Tibial nerve (tissue), 4 donors: ENCODE measurements around the gene TNIK. TPM values are rescaled to one million over a fixed set of nuclear protein-coding genes. Genes with fewer than 3 reads are reported as not detected.

Experiments used
- DNase-seq, 2 donors: peaks; one replicate each; pipeline ENCODE4 v3.0.0-alpha.2; 2019; ENCODE audit warnings: low spot score in 2 of 2
- H3K27ac ChIP-seq, 4 donors: fragments of 200-600 bp; sonication (generic) in 3 of 4; one replicate each; pipeline ENCODE4 v1.5.1; 2017 to 2019; ENCODE audit warnings: mild to moderate bottlenecking in 1 of 4
- H3K27me3 ChIP-seq, 2 donors: fragments of 200-600 bp; sonication (generic) in 1 of 2; one replicate each; pipeline versions ENCODE4 v1.5.1 to v1.6.0; 2017 to 2019
- H3K36me3 ChIP-seq, 3 donors: fragments of 200-600 bp; sonication (generic); one replicate each; pipeline ENCODE4 v1.5.1; 2018 to 2019
- H3K4me1 ChIP-seq, 4 donors: fragments of 200-600 bp; sonication (generic) in 3 of 4; one replicate each; pipeline ENCODE4 v1.5.1; 2017 to 2019
- H3K4me3 ChIP-seq, 4 donors: fragments of 200-600 bp; sonication (generic) in 3 of 4; one replicate each; pipeline ENCODE4 v1.5.1; 2017 to 2019; ENCODE audit warnings: mild to moderate bottlenecking in 1 of 4, moderate library complexity in 1 of 4
- H3K9me3 ChIP-seq, 4 donors: fragments of 200-600 bp; sonication (generic) in 3 of 4; one replicate each; pipeline ENCODE4 v1.5.1; 2017 to 2019
- EP300 ChIP-seq, 2 donors: sonication (generic); formaldehyde crosslinking; IDR thresholded peaks; one replicate each; pipeline ENCODE4 v1.6.1; 2017; ENCODE audit warnings: antibody characterized with exemption in 2 of 2, mild to moderate bottlenecking in 1 of 2
- POLR2A ChIP-seq, 2 donors: fragments of 450-650 bp; IDR thresholded peaks; one replicate each; pipeline ENCODE4 v1.6.1; 2017; ENCODE audit warnings: antibody characterized with exemption in 2 of 2, mild to moderate bottlenecking in 2 of 2, moderate library complexity in 2 of 2
- WGBS, 2 donors: methylation state at CpG; one replicate each; pipeline ENCODE4 v1.1.5; 2018; 5-methylcytosine and 5-hydroxymethylcytosine counted together
- total RNA-seq, 4 donors: library from RNA; depleted of rRNA; stranded (reverse); fragments of >200 nt; gene quantifications; one replicate each; pipeline ENCODE4 v1.1.0, GENCODE V29; 2016
- TF ChIP-seq, protein P1 (sequence below), 5 experiments: fragments of 200-600 bp in 3 of 5; fragments of 450-650 bp in 2 of 5; sonication (generic) in 3 of 5; IDR thresholded peaks; one replicate each; pipeline ENCODE4 v1.5.1; 2016 to 2019; ENCODE audit warnings: antibody characterized with exemption in 5 of 5, mild to moderate bottlenecking in 3 of 5, moderate library complexity in 2 of 5

TNIK gene
- total RNA-seq, 4 donors from 2014 or later, result 5.4 to 11.1 (median 7.5) TPM

DNA sequence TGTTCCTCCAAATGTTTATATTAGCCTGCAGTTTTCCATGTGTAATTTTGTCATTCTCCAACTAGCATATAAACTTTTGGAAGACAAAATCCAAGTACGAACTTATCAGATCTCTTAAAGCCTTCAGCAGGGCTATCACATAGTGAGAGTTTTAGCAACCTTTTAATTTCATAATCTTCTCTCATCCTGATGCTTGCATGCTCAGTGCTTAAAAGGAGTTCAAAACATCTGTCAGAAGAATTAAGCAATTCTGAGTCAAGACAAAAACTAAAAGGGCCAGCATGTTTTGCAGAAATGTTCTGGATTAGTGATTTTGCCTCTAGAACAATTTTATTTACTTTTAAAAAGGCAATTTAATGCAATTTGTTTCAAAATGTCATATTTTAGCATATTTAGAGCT lies 360.3 kb downstream of the TNIK start:
- WGBS, 2 donors, result 88 to 95% methylated on average over 1 of the region's 1 CpG
- TF ChIP-seq, protein P1, sequence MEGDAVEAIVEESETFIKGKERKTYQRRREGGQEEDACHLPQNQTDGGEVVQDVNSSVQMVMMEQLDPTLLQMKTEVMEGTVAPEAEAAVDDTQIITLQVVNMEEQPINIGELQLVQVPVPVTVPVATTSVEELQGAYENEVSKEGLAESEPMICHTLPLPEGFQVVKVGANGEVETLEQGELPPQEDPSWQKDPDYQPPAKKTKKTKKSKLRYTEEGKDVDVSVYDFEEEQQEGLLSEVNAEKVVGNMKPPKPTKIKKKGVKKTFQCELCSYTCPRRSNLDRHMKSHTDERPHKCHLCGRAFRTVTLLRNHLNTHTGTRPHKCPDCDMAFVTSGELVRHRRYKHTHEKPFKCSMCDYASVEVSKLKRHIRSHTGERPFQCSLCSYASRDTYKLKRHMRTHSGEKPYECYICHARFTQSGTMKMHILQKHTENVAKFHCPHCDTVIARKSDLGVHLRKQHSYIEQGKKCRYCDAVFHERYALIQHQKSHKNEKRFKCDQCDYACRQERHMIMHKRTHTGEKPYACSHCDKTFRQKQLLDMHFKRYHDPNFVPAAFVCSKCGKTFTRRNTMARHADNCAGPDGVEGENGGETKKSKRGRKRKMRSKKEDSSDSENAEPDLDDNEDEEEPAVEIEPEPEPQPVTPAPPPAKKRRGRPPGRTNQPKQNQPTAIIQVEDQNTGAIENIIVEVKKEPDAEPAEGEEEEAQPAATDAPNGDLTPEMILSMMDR (IDR thresholded peaks at IDR 0.05), result no peak
- TF ChIP-seq EP300 (IDR thresholded peaks at IDR 0.05) (no peak), POLR2A (IDR thresholded peaks at IDR 0.05) (no peak)
- Histone ChIP-seq H3K36me3 (no peaks in the 10 kb centered on the region), H3K4me1 (no peaks in the 10 kb centered on the region), H3K4me3 (no peak overlapping the region), H3K27ac (no peak overlapping the region), H3K9me3 (no peaks in the 10 kb centered on the region), H3K27me3 (no peaks in the 10 kb centered on the region)
- DNase-seq, result no peak

DNA sequence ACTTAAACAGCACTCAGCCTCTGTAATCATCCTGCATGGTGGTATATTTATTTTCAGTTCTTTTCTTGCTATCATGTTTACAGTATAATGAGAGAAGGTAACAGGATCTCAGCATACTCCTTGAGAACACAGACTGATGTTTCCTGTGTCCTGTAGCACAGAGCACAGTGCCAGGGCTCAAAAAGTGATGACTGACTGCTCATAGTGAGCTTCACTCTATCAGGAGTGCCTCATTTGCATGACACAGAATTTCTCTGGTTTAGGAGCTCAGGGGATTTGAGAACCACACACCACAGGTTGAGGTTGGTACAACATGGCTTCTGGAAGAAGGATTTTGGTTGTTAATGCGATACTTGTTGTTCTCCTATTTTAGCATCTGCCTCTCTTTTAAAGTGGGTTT lies 365.1 kb downstream of the TNIK start:
- no peak for TF ChIP-seq POLR2A (IDR thresholded peaks at IDR 0.05)
- TF ChIP-seq EP300 (IDR thresholded peaks at IDR 0.05), result no peak
- TF ChIP-seq, protein P1 (IDR thresholded peaks at IDR 0.05), result no peak
- Histone ChIP-seq H3K4me1 (peaks cover 0 to 23% (median 2%) of the 10 kb centered on the region in 4 donors), H3K36me3 (no peaks in the 10 kb centered on the region), H3K4me3 (no peak overlapping the region), H3K27ac (no peak overlapping the region), H3K27me3 (no peaks in the 10 kb centered on the region), H3K9me3 (no peaks in the 10 kb centered on the region)
- DNase-seq, result no peak
- WGBS, 2 donors, result 93 to 97% methylated on average over 1 of the region's 1 CpG

DNA sequence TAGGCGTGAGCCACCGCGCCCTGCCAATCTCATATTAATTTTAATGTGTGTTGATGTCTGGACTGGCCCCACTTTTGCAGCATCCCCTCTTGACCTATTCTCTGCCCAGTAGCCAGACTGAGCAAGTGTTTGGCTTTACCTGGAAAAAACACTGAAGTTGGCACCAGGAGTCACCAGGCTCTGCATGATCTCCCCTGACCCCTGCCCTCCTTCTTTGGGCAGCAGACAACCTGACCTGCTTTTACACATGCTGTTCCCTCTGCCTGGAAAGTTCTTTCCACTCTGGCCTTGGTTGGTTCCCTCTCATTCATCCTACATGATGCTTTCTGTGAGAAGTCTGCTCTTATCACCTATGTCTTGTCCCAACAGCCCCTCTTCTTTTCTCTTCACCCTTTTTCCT lies 365.8 kb downstream of the TNIK start:
- H3K27ac ChIP-seq, result no peak overlapping the region
- H3K4me1 ChIP-seq, result peaks cover 0 to 29% (median 2%) of the 10 kb centered on the region in 4 donors
- TF ChIP-seq, protein P1 (IDR thresholded peaks at IDR 0.05), result no peak
- TF ChIP-seq EP300 (IDR thresholded peaks at IDR 0.05), result no peak
- TF ChIP-seq POLR2A (IDR thresholded peaks at IDR 0.05), result no peak
- no peaks in the 10 kb centered on the region for H3K27me3 ChIP-seq
- H3K36me3 ChIP-seq, result no peaks in the 10 kb centered on the region
- WGBS, 2 donors, result 98 to 100% methylated on average over 3 of the region's 3 CpGs
- H3K4me3 ChIP-seq, result no peak overlapping the region
- no peak for DNase-seq
- no peaks in the 10 kb centered on the region for H3K9me3 ChIP-seq

DNA sequence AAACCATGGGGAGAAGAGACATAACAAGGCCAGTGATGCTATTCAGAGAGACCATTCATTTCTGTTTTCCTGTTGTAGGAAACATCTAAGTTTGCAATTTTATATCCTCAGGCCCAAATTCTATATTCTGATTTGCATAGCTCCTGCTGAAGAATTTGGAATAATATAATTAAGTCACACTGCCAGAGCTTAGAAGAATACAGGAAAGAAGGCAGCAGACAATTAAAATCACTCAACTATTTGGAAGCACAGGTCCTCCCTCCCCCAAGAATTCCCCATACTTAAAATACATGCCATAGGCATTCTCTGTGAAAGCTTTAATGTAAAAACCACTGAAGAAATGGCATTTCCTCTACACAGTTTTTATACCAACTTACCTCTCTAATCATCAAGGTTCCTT lies 366.7 kb downstream of the TNIK start:
- no peak for DNase-seq
- Histone ChIP-seq H3K27me3 (no peaks in the 10 kb centered on the region), H3K9me3 (no peaks in the 10 kb centered on the region), H3K4me3 (no peak overlapping the region), H3K4me1 (peaks cover 0 to 38% (median 2%) of the 10 kb centered on the region in 4 donors), H3K36me3 (no peaks in the 10 kb centered on the region), H3K27ac (peak overlapping the region in 2 of 4 donors; percentile 33 to 39)
- no peak for TF ChIP-seq EP300 (IDR thresholded peaks at IDR 0.05)
- TF ChIP-seq, protein P1 (IDR thresholded peaks at IDR 0.05), result no peak
- TF ChIP-seq POLR2A (IDR thresholded peaks at IDR 0.05), result no peak

DNA sequence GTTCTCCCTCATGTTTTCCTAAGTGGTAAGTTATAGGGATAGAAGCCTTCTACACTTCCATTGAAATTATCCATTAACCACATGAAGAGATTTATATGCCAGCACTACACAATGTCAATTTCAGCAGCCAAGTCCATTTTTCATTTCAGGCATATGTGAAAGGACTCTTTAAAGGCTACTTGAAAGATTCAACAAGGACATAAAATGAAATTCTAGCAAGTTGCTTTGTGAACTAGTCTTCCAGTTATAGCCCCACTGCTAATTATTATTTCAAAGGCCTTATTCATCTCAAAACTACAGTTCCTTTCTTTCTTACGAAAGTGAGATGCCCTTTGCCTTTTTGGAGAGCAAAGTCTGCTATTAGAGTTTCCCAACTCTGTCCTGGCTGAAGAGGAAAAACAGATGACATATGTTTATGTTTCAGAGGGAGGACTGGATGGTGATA lies 367.7 kb downstream of the TNIK start:
- Histone ChIP-seq H3K36me3 (no peaks in the 10 kb centered on the region), H3K4me3 (no peak overlapping the region), H3K9me3 (no peaks in the 10 kb centered on the region), H3K4me1 (peaks cover 0 to 41% (median 2%) of the 10 kb centered on the region in 4 donors), H3K27me3 (no peaks in the 10 kb centered on the region), H3K27ac (peak overlapping the region in 2 of 4 donors; percentile 5 to 29)
- TF ChIP-seq, protein P1 (IDR thresholded peaks at IDR 0.05), result no peak
- no peak for TF ChIP-seq POLR2A (IDR thresholded peaks at IDR 0.05)
- peak in 1 of 2 donors; percentile 40 for TF ChIP-seq EP300 (IDR thresholded peaks at IDR 0.05)
- 16 to 38% methylated on average over 1 of the region's 1 CpG for WGBS, 2 donors
- DNase-seq, result no peak
